Measurements from ENCODE around the gene RBM4B.

- TF ChIP-seq, protein P1, sequence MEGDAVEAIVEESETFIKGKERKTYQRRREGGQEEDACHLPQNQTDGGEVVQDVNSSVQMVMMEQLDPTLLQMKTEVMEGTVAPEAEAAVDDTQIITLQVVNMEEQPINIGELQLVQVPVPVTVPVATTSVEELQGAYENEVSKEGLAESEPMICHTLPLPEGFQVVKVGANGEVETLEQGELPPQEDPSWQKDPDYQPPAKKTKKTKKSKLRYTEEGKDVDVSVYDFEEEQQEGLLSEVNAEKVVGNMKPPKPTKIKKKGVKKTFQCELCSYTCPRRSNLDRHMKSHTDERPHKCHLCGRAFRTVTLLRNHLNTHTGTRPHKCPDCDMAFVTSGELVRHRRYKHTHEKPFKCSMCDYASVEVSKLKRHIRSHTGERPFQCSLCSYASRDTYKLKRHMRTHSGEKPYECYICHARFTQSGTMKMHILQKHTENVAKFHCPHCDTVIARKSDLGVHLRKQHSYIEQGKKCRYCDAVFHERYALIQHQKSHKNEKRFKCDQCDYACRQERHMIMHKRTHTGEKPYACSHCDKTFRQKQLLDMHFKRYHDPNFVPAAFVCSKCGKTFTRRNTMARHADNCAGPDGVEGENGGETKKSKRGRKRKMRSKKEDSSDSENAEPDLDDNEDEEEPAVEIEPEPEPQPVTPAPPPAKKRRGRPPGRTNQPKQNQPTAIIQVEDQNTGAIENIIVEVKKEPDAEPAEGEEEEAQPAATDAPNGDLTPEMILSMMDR (IDR thresholded peaks at IDR 0.05; ENCODE audit: borderline replicate concordance, extremely low read depth, low read length, poor library complexity, severe bottlenecking), result no peak
- no peak for TF ChIP-seq EZH2 (IDR thresholded peaks at IDR 0.05; ENCODE audit: borderline replicate concordance, low read depth, low read length, severe bottlenecking)
Observed at GRCh38 chr11:66686100-66686785, 8.6 kb upstream of the RBM4B start.
